ENCODE results near the gene TNIP3. TPM values are rescaled to one million over a fixed set of nuclear protein-coding genes. Genes with fewer than 3 reads are reported as not detected.
"Not testable (repeated sequence)": the region's sequence is repeated elsewhere in the genome, so short reads cannot be mapped to it uniquely, and the experiment has no call there.

Gene TNIP3
- total RNA-seq, result not detected

DNA sequence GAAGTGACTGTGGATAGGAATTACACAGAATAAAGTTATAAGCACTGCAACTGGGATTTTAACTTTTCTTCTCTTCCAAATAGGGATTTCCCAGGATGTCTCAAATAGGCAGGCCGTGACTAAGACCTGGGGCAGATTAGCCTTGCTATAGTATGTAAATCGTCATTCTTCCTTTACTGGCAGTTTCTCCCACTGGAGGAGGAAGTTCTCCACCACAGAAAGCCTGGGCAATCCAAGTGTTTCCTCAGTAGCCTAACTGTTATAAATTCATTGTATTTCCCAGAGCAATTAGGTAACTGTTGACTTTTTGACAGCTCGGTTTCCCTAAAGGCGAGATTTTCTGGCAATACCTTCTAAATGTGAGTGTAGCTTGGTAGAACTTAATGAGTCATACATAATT lies at the start of gene TNIP3:
TNIP3 (minus strand) TSS at position 31 of the 400 bp plus-strand sequence. CDS start 196 bp downstream, outside the sequence.
- no peak within 1 kb of the TSS for H3K4me3 ChIP-seq
- H3K36me3 ChIP-seq, result no peaks in the 10 kb centered on the region
- TF ChIP-seq, protein P1, sequence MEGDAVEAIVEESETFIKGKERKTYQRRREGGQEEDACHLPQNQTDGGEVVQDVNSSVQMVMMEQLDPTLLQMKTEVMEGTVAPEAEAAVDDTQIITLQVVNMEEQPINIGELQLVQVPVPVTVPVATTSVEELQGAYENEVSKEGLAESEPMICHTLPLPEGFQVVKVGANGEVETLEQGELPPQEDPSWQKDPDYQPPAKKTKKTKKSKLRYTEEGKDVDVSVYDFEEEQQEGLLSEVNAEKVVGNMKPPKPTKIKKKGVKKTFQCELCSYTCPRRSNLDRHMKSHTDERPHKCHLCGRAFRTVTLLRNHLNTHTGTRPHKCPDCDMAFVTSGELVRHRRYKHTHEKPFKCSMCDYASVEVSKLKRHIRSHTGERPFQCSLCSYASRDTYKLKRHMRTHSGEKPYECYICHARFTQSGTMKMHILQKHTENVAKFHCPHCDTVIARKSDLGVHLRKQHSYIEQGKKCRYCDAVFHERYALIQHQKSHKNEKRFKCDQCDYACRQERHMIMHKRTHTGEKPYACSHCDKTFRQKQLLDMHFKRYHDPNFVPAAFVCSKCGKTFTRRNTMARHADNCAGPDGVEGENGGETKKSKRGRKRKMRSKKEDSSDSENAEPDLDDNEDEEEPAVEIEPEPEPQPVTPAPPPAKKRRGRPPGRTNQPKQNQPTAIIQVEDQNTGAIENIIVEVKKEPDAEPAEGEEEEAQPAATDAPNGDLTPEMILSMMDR (IDR thresholded peaks at IDR 0.05), result no peak
- no peaks in the 10 kb centered on the region for H3K9me3 ChIP-seq
- H3K4me1 ChIP-seq, result no peaks in the 10 kb centered on the region
- no peak within 1 kb of the TSS for H3K27ac ChIP-seq
- DNase-seq (ENCODE audit: low spot score), result no peak
- no peaks in the 10 kb centered on the region for H3K27me3 ChIP-seq

- no peaks in the 10 kb centered on the region for H3K4me1 ChIP-seq
- H3K36me3 ChIP-seq, result no peaks in the 10 kb centered on the region
- TF ChIP-seq, protein P1 (IDR thresholded peaks at IDR 0.05), result no peak
- no peak overlapping the region for H3K27ac ChIP-seq
- H3K27me3 ChIP-seq, result no peaks in the 10 kb centered on the region
- H3K4me3 ChIP-seq, result no peak overlapping the region
- no peak for DNase-seq (ENCODE audit: low spot score)
- no peaks in the 10 kb centered on the region for H3K9me3 ChIP-seq
These were observed 48.7 kb upstream of the TNIP3 start for GRCh38 chr4:121212806-121213205.

DNA sequence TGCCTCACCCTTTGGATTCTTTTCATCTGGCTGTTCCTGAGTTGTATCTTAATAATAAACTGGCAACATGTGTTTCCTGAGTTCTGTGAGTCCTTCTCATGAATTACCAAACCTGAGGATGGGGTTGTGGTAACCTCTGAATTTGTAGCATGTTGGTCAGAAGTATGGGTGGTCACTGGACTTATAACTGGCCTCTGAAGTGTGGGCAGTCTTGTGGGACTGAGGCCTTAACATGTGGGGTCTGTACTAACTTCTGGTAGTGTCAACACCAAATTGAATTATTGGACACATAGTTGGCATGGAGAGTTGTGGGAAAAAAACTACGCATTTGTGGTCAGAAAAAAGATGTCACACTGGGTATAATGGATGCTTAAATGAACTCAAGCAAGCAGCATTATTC lies 45.0 kb upstream of the TNIP3 start:
- Histone ChIP-seq H3K9me3 (no peaks in the 10 kb centered on the region), H3K36me3 (no peaks in the 10 kb centered on the region), H3K27ac (no peak overlapping the region), H3K27me3 (no peaks in the 10 kb centered on the region), H3K4me1 (no peaks in the 10 kb centered on the region), H3K4me3 (no peak overlapping the region)
- DNase-seq (ENCODE audit: low spot score), result no peak
- TF ChIP-seq, protein P1 (IDR thresholded peaks at IDR 0.05), result no peak

GRCh38 chr4:121208244-121209007 lies 44.3 kb upstream of the TNIP3 start:
- no peaks in the 10 kb centered on the region for H3K4me1 ChIP-seq
- no peak for DNase-seq (ENCODE audit: low spot score)

DNA sequence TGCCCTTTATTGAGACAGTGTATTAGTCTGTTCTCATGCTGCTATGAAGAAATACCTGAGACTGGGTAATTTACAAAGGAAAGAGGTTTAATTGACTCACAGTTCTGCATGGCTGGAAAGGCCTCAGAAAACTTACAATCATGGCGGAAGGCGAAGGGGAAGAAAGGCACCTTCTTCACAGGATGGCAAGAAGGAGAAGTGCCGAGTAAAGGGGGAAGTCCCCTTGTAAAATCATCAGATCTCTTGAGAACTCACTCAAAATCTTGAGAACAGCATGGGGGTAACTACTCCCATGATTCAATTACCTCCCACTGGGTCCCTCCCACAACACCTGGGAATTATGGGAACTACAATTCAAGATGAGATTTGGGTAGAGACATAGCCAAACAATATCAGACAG lies 41.7 kb upstream of the TNIP3 start:
- H3K36me3 ChIP-seq; H3K27ac ChIP-seq; H3K4me1 ChIP-seq; DNase-seq (ENCODE audit: low spot score); H3K27me3 ChIP-seq; H3K9me3 ChIP-seq; H3K4me3 ChIP-seq: not testable (repeated sequence)

More at GRCh38 chr4:121208244-121209007, 44.3 kb upstream of the TNIP3 start:
- no peak overlapping the region for H3K27ac ChIP-seq
- no peaks in the 10 kb centered on the region for H3K36me3 ChIP-seq
- H3K9me3 ChIP-seq, result no peaks in the 10 kb centered on the region
- TF ChIP-seq, protein P1 (IDR thresholded peaks at IDR 0.05), result no peak
- no peaks in the 10 kb centered on the region for H3K27me3 ChIP-seq
- H3K4me3 ChIP-seq, result no peak overlapping the region

GRCh38 chr4:121200795-121201472 lies 36.8 kb upstream of the TNIP3 start:
- TF ChIP-seq, protein P1 (IDR thresholded peaks at IDR 0.05), result no peak
- H3K27ac ChIP-seq, result no peak overlapping the region

More at GRCh38 chr4:121200795-121201472, 36.8 kb upstream of the TNIP3 start:
- H3K4me1 ChIP-seq, result no peaks in the 10 kb centered on the region
- no peak for DNase-seq (ENCODE audit: low spot score)
- no peaks in the 10 kb centered on the region for H3K27me3 ChIP-seq
- no peak overlapping the region for H3K4me3 ChIP-seq
- no peaks in the 10 kb centered on the region for H3K36me3 ChIP-seq
- no peaks in the 10 kb centered on the region for H3K9me3 ChIP-seq
